IPS-18c (cell line): ENCODE measurements around the gene E2F2.

Source experiments
- H3K4me3 ChIP-seq: 2 replicates; pipeline ENCODE4 v1.7.0; 2013; ENCODE audit warnings: low read depth, mild to moderate bottlenecking, low read length, moderate library complexity; ENCODE audit not compliant: insufficient read depth
- H3K9me3 ChIP-seq: one replicate; pipeline ENCODE4 v1.6.1; 2013; ENCODE audit warnings: mild to moderate bottlenecking, low read length, moderate library complexity; ENCODE audit not compliant: control insufficient read depth, insufficient read depth

Gene E2F2

GRCh38 chr1:23461050-23461449, 70.0 kb downstream of the E2F2 start:
- no peaks in the 10 kb centered on the region for H3K9me3 ChIP-seq

GRCh38 chr1:23460519-23460918, 70.5 kb downstream of the E2F2 start:
- Histone ChIP-seq H3K9me3 (no peaks in the 10 kb centered on the region), H3K4me3 (no peak overlapping the region)

More at GRCh38 chr1:23461050-23461449, 70.0 kb downstream of the E2F2 start:
- H3K4me3 ChIP-seq, result no peak overlapping the region

GRCh38 chr1:23459338-23459757, 71.7 kb downstream of the E2F2 start:
- H3K9me3 ChIP-seq, result no peaks in the 10 kb centered on the region
- no peak overlapping the region for H3K4me3 ChIP-seq
